HG03196 (cell line): ENCODE data around the gene FBXL3.
A peak's percentile ranks its signal among the peaks of the same experiment; 100 is the strongest.

ENCODE experiments used
- ATAC-seq: cut with Tn5 transposase; IDR thresholded peaks from one replicate; pipeline ENCODE4 v1.9.1; 2021; ENCODE audit not compliant: unreplicated experiment

The FBXL3 gene, protein sequence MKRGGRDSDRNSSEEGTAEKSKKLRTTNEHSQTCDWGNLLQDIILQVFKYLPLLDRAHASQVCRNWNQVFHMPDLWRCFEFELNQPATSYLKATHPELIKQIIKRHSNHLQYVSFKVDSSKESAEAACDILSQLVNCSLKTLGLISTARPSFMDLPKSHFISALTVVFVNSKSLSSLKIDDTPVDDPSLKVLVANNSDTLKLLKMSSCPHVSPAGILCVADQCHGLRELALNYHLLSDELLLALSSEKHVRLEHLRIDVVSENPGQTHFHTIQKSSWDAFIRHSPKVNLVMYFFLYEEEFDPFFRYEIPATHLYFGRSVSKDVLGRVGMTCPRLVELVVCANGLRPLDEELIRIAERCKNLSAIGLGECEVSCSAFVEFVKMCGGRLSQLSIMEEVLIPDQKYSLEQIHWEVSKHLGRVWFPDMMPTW

DNA sequence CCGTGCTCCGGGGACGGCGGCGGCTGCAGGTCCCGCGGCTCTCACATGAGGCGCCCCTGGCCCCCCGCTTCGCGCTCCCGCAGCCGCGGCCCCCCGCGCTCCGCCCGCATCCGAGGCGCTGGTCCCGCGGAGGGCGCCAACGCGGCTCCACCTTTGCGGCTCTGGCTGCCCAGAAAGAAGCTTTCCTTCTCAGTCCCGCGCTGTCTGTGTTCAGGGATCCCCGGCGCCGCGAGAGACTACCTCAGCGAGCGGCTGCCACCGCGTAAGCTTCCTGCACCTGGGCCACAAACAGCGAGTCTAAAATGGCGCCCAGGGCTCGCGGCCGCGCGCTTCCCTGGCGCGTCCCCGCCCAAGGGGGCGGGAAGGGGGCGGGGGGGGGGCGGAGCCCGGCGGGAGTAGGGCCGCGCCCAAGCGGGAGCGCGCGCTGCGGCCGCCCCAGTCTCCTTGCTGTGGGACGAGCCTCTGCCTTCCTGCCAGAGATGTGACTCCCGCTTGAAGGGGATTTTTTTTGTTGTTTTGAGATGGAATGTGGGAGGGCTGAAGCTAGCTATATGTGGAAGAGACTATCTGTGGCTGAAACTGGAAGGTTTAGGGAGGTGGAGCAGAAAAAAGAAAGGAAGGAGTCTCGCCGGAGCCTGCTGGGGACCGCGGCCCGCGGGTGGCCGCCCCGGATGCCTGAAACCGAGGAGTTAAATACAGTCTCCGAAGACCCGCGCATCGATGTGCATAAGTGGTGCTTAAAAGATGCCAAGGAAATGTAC is at the start of gene FBXL3:
Gene FBXL3, minus strand, starts transcription at position 299 of the 761 bp plus-strand sequence. CDS start 5,299 bp downstream, outside the sequence.
- ATAC-seq = peak; percentile 71

- ATAC-seq = no peak
Observed at GRCh38 chr13:77067519-77067918, 40.6 kb upstream of the FBXL3 start.

GRCh38 chr13:77065461-77066147 is 38.6 kb upstream of the FBXL3 start:
- ATAC-seq = no peak

- ATAC-seq = no peak
Observed at GRCh38 chr13:77062097-77062496, 35.1 kb upstream of the FBXL3 start.

GRCh38 chr13:77061362-77061761 is 34.4 kb upstream of the FBXL3 start:
- ATAC-seq = no peak

DNA sequence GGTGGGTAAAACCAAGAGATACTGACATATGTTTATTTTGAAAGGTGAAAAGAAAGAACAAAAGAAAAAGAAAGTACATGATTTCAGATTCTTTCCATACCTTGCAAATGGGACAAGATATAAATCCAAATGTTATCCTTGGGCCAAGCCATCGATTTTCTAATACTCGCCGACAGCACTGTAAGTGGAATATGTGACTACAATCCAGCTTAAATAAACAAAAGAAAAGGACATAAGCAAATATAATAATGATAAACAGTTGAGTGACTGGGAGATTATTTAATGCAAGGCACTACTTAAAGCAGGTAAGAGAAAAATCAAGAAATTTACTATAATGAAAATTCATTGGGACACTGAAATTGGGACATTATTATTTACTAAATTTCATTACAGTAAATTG is 29.9 kb upstream of the FBXL3 start:
- no peak for ATAC-seq

GRCh38 chr13:77056382-77056781 is 29.4 kb upstream of the FBXL3 start:
- no peak for ATAC-seq

- no peak for ATAC-seq
Observed at GRCh38 chr13:77055158-77055557, 28.2 kb upstream of the FBXL3 start.

DNA sequence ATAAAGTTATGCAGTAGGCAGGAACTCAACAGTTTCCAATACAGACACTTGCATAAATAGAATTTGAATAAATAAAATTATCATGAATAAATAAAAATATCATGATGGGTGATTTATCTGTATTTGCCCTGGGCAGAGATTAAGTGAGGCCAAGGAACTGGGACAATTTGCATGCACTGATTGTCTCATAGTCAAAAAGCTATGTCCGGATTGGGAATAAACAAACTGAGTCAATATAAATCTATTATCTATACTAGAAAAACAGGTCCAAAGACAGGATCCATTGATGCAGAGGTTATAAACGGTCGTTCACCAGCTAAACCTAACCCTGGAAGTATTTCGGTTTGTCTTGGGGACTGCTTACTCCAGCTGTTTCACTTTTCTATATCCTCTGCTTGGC is 26.2 kb upstream of the FBXL3 start:
- no peak for ATAC-seq

- no peak for ATAC-seq
Observed at GRCh38 chr13:77048681-77049080, 21.7 kb upstream of the FBXL3 start.

DNA sequence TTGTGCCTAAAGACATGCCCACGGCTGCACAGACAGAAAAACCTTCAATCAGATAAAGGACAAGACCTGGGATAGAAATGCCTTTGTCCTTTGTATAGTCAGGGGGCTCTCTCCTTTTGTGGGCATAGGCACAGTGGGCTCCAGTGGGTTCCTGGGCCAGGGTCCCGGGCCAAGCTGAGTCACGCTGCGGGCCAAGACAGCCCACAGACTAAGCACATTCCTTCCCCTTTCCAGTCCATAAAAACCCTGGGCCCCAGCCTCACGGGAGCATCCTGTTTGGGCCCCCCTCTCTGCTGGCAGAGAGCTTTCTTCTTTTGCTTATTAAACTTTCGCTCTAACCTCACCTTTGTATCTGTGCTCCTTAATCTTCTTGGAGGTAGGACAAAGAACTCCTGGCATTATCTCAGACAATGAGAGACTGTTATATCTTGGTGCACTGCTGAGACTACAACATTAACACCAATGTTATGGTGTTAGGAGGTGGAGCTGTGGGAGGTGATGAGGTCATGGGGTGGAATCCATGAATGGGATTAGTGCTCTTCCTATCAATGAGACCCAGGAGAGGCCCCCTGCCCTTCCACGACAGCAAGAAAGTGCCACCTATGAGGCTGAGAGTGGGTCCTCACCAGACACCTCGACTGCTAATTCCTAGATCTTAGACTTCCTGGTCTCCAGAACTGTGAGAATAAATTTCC is 20.8 kb upstream of the FBXL3 start:
- ATAC-seq = no peak

DNA sequence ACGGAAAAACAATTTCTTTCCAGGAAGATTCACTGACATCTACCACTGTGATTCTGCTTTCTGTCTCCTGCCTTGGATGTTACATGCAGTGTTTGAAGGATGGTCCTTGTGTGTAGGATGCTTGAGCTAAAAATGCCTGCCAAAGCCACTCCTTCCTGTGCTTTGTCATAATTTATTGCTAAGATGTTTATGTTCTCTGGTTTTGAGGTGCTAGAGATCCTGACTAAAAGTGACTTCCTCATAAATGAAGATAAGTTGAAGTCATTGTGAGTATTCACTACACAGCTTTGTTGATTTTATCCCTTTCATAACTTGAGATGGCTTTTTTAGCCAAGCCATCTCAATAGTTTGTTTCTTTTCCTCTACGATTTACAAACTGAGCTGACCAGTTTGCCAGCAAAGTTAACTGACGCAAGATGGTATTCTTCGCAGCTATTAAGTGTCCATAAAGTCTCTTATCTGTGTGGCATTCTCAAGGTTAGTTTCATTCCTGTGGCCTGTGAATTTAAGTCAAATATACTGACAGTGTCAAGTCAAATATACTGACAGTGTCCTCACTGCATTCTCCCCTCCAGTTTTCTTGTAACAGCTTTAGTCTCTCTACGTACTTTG is 15.7 kb upstream of the FBXL3 start:
- ATAC-seq = no peak

DNA sequence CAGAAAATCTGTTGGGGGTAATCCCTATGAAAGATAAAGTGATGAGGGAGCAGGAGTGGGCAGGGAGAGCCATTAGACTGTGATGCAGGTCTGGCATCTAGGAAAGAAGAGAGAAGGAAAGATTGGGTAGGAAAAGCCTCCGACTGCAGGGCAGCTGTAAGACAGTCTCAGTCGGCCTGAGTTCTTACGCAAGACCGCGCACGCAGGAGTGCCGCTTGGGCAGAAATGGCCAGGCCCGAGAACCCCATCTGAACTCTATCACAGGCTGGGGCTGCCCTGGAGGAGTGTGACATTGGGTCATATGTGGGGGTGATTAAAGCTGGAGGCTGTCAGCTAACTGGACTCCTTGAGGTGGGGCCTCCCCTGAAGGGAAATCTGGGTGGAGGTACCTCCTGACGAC is 13.9 kb upstream of the FBXL3 start:
- no peak for ATAC-seq

DNA sequence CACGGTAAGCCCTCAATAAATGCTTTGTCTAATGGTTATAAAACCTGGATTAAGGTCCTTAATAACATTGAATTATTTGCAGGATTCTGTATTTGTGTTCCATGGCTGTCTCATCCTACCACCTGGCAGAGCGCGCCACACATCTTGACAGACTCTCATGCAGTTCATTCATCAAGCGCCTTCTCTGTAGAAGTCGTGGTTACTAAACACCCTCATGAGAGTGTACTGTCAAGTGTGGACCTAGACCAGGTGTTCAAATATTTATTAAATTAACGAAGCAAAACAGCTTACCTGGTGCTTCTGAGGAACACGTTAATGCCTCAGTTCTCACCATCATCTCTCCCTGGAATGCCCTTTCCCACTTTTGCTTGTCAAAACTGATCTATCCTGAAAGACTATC is 13.1 kb upstream of the FBXL3 start:
- no peak for ATAC-seq

DNA sequence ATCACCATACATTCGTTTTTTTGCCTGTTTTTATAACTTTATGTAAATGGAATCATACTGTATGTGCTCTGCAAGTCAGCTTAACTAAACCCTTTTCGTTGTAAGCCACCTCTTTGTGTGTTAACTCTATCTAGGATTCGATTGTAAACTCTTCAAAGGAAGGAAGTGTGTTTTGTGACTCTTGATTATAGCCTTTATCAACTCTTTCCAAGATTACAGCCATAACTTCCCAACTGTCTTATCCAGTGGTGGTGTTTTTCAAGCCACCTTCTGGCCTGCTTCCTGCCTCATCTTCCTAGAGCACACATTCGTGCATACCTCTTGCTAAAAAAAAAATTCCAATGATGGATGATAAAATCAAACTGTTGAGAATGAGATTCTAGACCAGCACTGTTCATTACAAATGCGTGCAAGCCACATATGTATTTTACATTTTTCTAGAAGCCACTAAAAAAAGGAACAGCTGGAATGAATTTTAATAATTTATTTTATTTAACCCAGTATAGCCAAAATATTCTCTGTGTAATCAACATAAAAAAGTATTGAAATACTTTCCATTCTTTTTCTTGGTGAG is 12.0 kb upstream of the FBXL3 start:
- ATAC-seq = no peak

GRCh38 chr13:77036279-77036678 is 9.3 kb upstream of the FBXL3 start:
- no peak for ATAC-seq

GRCh38 chr13:77034881-77035280 is 7.9 kb upstream of the FBXL3 start:
- no peak for ATAC-seq

GRCh38 chr13:77033717-77034302 is 6.9 kb upstream of the FBXL3 start:
- no peak for ATAC-seq

DNA sequence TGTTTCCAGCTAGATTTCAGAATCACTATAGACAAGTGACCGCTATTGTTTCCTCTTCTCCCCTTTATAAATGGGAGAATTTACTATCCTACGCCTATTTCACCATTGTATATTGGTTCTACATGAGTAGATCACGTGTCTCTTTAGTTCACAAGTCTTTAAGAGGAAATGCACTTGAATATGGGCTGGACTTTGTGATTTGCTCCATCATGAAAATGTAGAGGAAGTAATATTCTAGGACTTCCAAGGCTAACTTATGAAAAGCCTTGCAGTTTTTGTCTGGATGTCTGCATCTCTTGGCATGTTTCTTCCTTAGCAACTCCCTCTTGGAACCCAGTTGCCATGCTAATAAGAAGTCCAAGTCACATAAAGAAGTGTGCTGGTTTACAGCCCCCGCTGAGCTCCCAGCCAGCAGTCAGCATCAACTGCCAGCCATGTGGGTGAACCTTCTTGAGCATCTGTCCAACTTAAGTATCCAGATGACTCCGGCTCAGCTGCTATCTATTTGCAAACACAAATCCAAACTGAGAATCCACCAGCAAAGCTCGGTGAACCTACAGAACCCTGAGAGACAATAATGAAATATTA is 4.8 kb upstream of the FBXL3 start:
- no peak for ATAC-seq

- no peak for ATAC-seq
Observed at GRCh38 chr13:77029436-77029835, 2.5 kb upstream of the FBXL3 start.
